ENCODE data around the gene TMEM255B. TPM values are rescaled to one million over a fixed set of nuclear protein-coding genes. Genes with fewer than 3 reads are reported as not detected.

Gene TMEM255B
- total and polyA plus RNA-seq, 7 experiments from 2014 or later, result 0.08 to 3.3 (median 1.3) TPM; not detected in 1

DNA sequence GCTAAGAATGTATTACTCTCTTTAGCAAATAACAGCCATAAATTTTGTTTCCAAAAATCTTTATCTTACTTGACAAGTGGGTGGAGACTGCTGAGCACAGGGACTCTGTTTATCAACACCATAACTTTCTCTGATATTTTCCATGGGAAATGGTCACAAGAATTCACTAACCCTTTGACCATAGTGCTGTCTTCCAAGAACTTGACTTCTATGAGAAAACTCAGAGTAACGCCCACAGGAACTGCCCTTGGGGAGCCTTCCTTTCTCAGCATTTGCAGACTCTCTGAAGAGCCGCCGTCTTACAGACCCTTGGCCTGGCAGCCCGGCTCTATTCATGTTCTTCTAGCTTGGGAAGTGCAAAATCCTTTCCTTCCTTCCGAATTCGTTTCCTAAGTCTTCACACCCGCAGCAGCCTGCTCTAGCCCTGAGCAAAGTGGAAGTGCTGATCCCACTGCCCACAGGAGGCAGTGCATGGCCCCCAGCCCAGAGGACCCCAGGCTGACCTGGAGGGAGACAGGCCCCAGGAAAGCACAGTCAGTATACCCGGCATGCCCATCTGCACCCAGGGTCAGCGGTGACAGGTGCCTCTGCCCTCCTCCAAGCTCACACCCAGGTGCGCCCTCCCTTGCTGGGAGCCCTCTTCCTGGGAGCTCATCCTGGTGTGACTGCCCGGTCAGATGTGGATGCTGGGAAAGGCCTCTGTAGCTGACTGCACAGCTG lies 94.7 kb downstream of the TMEM255B start:
- Histone ChIP-seq H3K36me3 (ENCODE audit: control insufficient read depth in 2 of 3, insufficient read depth in 3 of 3, low read length in 3 of 3) (no peaks in the 10 kb centered on the region), H3K4me1 (ENCODE audit: control insufficient read depth in 2 of 2, insufficient read depth in 2 of 2, low read length in 2 of 2) (peaks cover 5 to 13% of the 10 kb centered on the region in 2 donors), H3K9me3 (ENCODE audit: control insufficient read depth in 2 of 3, low read length in 3 of 3) (no peaks in the 10 kb centered on the region), H3K27ac (ENCODE audit: low read depth, low read length) (no peak overlapping the region), H3K27me3 (ENCODE audit: control insufficient read depth in 2 of 2, insufficient read depth in 2 of 2, low read length in 2 of 2) (no peaks in the 10 kb centered on the region), H3K4me3 (ENCODE audit: low read length) (no peak overlapping the region)
- peak overlapping the region in 1 of 9 donors; percentile 31 for H3K27ac Mint-ChIP-seq
- H3K9me3 Mint-ChIP-seq, result peaks cover 0 to 6% (median 0%) of the 10 kb centered on the region in 11 donors
- intact Hi-C loops (cut with micrococcal nuclease), result no loop called here
- DNase-seq (peak in 1 of 9 donors; percentile 16), ATAC-seq (no peak)
- H3K4me3 Mint-ChIP-seq, result peak overlapping the region in 1 of 10 donors; percentile 76
- peaks cover 4 to 20% (median 11%) of the 10 kb centered on the region in 5 donors for H3K27me3 Mint-ChIP-seq
- H3K4me1 Mint-ChIP-seq, result peaks cover 7 to 18% (median 15%) of the 10 kb centered on the region in 7 donors
- H3K36me3 Mint-ChIP-seq, result no peaks in the 10 kb centered on the region
- POLR2A ChIA-PET, result interaction anchor here (0.9 kb wide), 1 partner anchor 28 kb away, joined by 3 read pairs; no protein-coding TSS in a partner anchor
- CTCF ChIA-PET, result no interaction called here

DNA sequence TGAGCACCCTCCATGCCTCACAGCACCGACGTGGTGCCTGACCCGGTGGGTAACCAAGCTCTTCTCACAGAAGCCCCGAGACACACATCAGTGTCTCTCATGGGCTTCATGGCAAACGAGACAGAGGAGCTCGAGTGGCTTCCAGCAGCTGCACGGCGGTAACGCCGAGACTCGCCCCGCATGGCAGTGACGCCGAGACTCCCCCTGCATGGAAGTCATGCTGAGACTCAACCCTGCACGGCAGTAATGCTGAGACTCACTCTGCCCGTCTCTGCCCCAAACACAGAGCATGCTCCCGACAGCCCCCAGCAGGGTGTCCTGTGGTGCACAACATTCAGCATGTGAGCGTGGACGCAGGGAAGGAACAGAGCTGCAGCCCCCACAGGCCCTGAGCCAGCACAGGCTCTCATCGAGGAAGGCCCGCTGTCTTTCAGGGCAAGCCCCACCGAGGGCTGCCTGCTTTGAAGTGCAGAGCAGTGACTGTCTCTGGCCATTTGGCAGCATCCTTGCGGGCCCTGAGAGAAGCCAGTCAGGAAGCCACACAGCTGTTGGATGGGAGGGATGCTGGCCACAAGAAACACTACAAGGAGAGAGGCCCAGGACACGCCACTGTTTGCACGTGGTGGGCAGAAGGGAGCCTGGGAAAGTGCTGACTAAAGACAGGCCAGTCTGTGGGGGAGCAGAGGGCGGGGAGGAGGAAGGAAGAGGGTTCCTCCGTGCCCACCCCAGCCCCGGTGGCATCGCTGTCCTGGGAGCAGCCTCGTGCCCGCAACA lies 95.4 kb downstream of the TMEM255B start:
- H3K27ac Mint-ChIP-seq, result peak overlapping the region in 1 of 9 donors; percentile 76
- H3K27ac ChIP-seq (ENCODE audit: low read depth, low read length), result no peak overlapping the region
- H3K27me3 Mint-ChIP-seq, result peaks cover 4 to 20% (median 11%) of the 10 kb centered on the region in 5 donors
- H3K4me3 Mint-ChIP-seq, result peak overlapping the region in 7 of 10 donors; percentile 14 to 76 (median 55)
- POLR2A ChIA-PET, result interaction anchor here (0.6 to 0.9 kb wide), 2 partner anchors 27 to 433 kb away, joined by 3 read pairs; no protein-coding TSS in a partner anchor
- peaks cover 7 to 18% (median 15%) of the 10 kb centered on the region in 7 donors for H3K4me1 Mint-ChIP-seq
- H3K4me3 ChIP-seq (ENCODE audit: low read length), result no peak overlapping the region
- ATAC-seq, result peak; percentile 39
- no peaks in the 10 kb centered on the region for H3K27me3 ChIP-seq (ENCODE audit: control insufficient read depth in 2 of 2, insufficient read depth in 2 of 2, low read length in 2 of 2)
- H3K4me1 ChIP-seq (ENCODE audit: control insufficient read depth in 2 of 2, insufficient read depth in 2 of 2, low read length in 2 of 2), result peaks cover 5 to 13% of the 10 kb centered on the region in 2 donors
- DNase-seq, result peak in 1 of 9 donors; percentile 17
- no peaks in the 10 kb centered on the region for H3K36me3 ChIP-seq (ENCODE audit: control insufficient read depth in 2 of 3, insufficient read depth in 3 of 3, low read length in 3 of 3)
- no peaks in the 10 kb centered on the region for H3K36me3 Mint-ChIP-seq
- intact Hi-C loops (cut with micrococcal nuclease), result no loop called here
- no peaks in the 10 kb centered on the region for H3K9me3 ChIP-seq (ENCODE audit: control insufficient read depth in 2 of 3, low read length in 3 of 3)
- peaks cover 0 to 13% (median 0%) of the 10 kb centered on the region in 11 donors for H3K9me3 Mint-ChIP-seq
- CTCF ChIA-PET, result interaction anchor here (0.6 to 1.5 kb wide), 2 partner anchors 8 to 94 kb away, joined by 3 read pairs; no protein-coding TSS in a partner anchor

DNA sequence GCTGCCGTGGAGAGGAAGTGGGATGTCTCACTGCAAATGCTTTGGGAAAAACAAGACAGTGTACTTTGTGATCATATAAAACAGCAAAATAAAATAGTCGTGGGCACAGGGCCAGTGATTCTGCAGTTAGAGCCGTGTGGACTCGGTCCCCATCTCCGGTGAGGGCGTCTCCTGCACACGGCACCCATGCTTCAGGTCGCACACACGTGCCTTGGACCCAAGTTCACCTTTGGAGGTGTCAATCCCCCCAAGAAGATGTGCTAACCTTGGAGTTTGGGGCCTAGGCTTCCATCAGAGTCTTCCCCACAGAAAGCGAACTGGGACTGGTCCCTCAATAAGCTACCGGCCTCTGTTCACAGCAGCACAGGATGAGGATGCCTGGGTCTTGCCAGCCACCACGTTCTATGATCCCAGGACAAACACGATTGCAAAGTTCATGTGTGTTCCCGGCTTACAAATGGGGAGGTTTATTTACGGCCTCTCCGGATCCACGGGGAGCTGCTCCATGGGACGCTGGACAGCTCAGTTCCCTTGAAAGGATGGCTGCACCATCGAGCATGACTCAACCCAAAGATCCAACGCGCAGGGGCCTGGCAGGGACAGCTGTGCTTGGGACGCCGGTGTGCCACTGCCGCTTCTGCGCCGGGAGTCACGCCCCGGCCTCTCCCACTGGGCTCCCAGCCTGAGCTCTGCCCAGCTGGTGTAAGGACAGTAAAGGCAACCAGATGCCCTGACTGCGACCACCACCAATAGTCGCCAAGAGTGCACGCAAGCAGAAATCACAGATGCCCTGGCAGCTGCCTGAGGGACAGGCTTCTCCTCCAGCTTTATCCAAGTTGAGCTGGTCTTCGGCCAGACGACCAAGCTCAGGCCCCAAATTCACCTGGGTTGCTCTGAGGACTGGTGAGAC lies 96.2 kb downstream of the TMEM255B start:
- POLR2A ChIA-PET, result interaction anchor here (0.6 kb wide), 1 partner anchor 432 kb away, joined by 3 read pairs; no protein-coding TSS in a partner anchor

DNA sequence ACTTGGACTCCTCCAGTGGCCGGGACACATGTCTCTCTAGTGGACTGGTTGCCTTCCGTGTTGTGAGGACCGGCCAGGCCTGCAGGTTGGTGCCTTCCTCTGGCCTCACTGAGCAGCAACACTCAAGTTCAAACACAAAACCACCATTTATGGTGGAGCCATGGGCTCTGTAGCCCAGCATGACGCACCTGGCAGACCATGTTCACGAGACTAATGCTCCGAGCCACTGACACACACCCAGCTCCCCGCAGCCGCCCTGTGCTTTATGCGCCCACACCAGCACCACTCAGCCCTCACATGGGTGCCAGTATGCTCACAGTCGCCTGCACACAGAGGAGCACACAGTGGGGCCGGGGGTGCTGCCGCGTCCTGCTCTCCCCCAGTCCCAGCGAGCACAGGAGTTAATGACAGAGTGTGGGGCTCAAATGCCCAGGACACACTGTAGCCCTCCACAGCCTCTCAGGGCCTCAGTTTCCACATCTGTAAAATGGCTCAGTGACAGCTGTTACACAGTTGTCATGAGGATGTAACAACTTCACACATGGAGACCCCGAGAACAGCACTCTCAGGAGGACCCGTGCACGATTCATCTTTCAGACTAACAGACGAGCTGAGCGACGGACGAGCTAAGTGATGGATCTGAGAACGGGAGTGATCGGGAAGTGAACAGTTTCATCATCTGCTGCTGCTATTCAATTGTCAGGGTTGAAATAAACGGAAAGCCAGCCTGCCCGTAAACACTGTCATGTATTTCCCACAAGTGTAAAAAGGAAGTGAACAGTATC lies 97.1 kb downstream of the TMEM255B start:
- DNase-seq (peak in 1 of 9 donors; percentile 8), ATAC-seq (no peak)
- Mint-ChIP-seq H3K27ac (no peak overlapping the region), H3K4me3 (no peak overlapping the region), H3K4me1 (peaks cover 8 to 18% (median 15%) of the 10 kb centered on the region in 7 donors), H3K27me3 (peaks cover 4 to 29% (median 14%) of the 10 kb centered on the region in 5 donors), H3K9me3 (peaks cover 0 to 15% (median 0%) of the 10 kb centered on the region in 11 donors), H3K36me3 (no peaks in the 10 kb centered on the region)
- no peak overlapping the region for H3K27ac ChIP-seq (ENCODE audit: low read depth, low read length)
- ChIA-PET POLR2A (interaction anchor here (1.0 kb wide), 1 partner anchor 9 kb away, joined by 5 read pairs; no protein-coding TSS in a partner anchor), CTCF (interaction anchor here (1.5 kb wide), 1 partner anchor 10 kb away, joined by 3 read pairs; no protein-coding TSS in a partner anchor)
- no peaks in the 10 kb centered on the region for H3K9me3 ChIP-seq (ENCODE audit: control insufficient read depth in 2 of 3, low read length in 3 of 3)
- H3K4me3 ChIP-seq (ENCODE audit: low read length), result no peak overlapping the region
- peaks cover 5 to 13% of the 10 kb centered on the region in 2 donors for H3K4me1 ChIP-seq (ENCODE audit: control insufficient read depth in 2 of 2, insufficient read depth in 2 of 2, low read length in 2 of 2)
- no peaks in the 10 kb centered on the region for H3K36me3 ChIP-seq (ENCODE audit: control insufficient read depth in 2 of 3, insufficient read depth in 3 of 3, low read length in 3 of 3)
- intact Hi-C loops (cut with micrococcal nuclease), result no loop called here
- H3K27me3 ChIP-seq (ENCODE audit: control insufficient read depth in 2 of 2, insufficient read depth in 2 of 2, low read length in 2 of 2), result no peaks in the 10 kb centered on the region

More for the DNA sequence above, 96.2 kb downstream of the TMEM255B start:
- CTCF ChIA-PET, result interaction anchor here (1.5 kb wide), 1 partner anchor 9 kb away, joined by 3 read pairs; no protein-coding TSS in a partner anchor
- Histone ChIP-seq H3K4me1 (ENCODE audit: control insufficient read depth in 2 of 2, insufficient read depth in 2 of 2, low read length in 2 of 2) (peaks cover 5 to 13% of the 10 kb centered on the region in 2 donors), H3K9me3 (ENCODE audit: control insufficient read depth in 2 of 3, low read length in 3 of 3) (no peaks in the 10 kb centered on the region), H3K4me3 (ENCODE audit: low read length) (no peak overlapping the region), H3K27me3 (ENCODE audit: control insufficient read depth in 2 of 2, insufficient read depth in 2 of 2, low read length in 2 of 2) (no peaks in the 10 kb centered on the region), H3K36me3 (ENCODE audit: control insufficient read depth in 2 of 3, insufficient read depth in 3 of 3, low read length in 3 of 3) (no peaks in the 10 kb centered on the region), H3K27ac (ENCODE audit: low read depth, low read length) (no peak overlapping the region)
- Mint-ChIP-seq H3K4me1 (peaks cover 8 to 18% (median 15%) of the 10 kb centered on the region in 7 donors), H3K36me3 (no peaks in the 10 kb centered on the region), H3K27ac (no peak overlapping the region), H3K9me3 (peaks cover 0 to 15% (median 0%) of the 10 kb centered on the region in 11 donors), H3K4me3 (peak overlapping the region in 5 of 10 donors; percentile 14 to 76 (median 33)), H3K27me3 (peaks cover 4 to 26% (median 11%) of the 10 kb centered on the region in 5 donors)
- ATAC-seq (peak; percentile 12), DNase-seq (peak in 1 of 9 donors; percentile 10)
- intact Hi-C loops (cut with micrococcal nuclease), result no loop called here

DNA sequence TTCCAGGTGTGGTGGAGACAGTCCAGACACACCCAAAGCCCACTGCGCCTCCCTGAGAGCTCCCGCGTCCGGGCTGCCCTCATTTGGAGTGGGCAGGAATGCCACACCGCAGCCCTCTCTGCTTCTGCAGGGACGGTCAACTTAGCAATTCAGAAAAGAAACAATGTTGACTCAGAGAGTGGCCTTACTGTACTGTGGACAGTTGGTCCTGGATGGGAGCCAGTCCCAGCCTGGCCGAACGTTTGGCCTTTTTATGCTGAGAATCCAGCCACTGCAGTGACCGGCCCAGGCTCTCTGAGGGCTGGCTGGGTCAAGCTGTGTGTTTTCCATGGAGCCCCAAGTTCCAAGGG lies 97.7 kb downstream of the TMEM255B start:
- Histone ChIP-seq H3K27ac (ENCODE audit: low read depth, low read length) (no peak overlapping the region), H3K4me1 (ENCODE audit: control insufficient read depth in 2 of 2, insufficient read depth in 2 of 2, low read length in 2 of 2) (peaks cover 5 to 13% of the 10 kb centered on the region in 2 donors), H3K4me3 (ENCODE audit: low read length) (no peak overlapping the region), H3K27me3 (ENCODE audit: control insufficient read depth in 2 of 2, insufficient read depth in 2 of 2, low read length in 2 of 2) (no peaks in the 10 kb centered on the region), H3K36me3 (ENCODE audit: control insufficient read depth in 2 of 3, insufficient read depth in 3 of 3, low read length in 3 of 3) (no peaks in the 10 kb centered on the region), H3K9me3 (ENCODE audit: control insufficient read depth in 2 of 3, low read length in 3 of 3) (no peaks in the 10 kb centered on the region)
- intact Hi-C loops (cut with micrococcal nuclease), result no loop called here
- ATAC-seq, result no peak
- H3K36me3 Mint-ChIP-seq, result no peaks in the 10 kb centered on the region
- POLR2A ChIA-PET, result interaction anchor here (1.0 kb wide), 1 partner anchor 9 kb away, joined by 5 read pairs; no protein-coding TSS in a partner anchor
- peak in 1 of 9 donors; percentile 11 for DNase-seq
- H3K9me3 Mint-ChIP-seq, result peaks cover 0 to 15% (median 0%) of the 10 kb centered on the region in 11 donors
- H3K4me3 Mint-ChIP-seq, result no peak overlapping the region
- H3K27me3 Mint-ChIP-seq, result peaks cover 4 to 33% (median 19%) of the 10 kb centered on the region in 5 donors
- H3K4me1 Mint-ChIP-seq, result peaks cover 8 to 18% (median 15%) of the 10 kb centered on the region in 7 donors
- CTCF ChIA-PET, result interaction anchor here (0.6 kb wide), 1 partner anchor 42 kb away, joined by 3 read pairs; no protein-coding TSS in a partner anchor
- H3K27ac Mint-ChIP-seq, result no peak overlapping the region
